ENCODE results near the gene DYNLT1. TPM values are rescaled to one million over a fixed set of nuclear protein-coding genes. Genes with fewer than 3 reads are reported as not detected.
A peak's percentile ranks its signal among the peaks of the same experiment; 100 is the strongest.

The DYNLT1 gene
- total RNA-seq, 1 experiment from 2014 or later: 105 TPM

DNA sequence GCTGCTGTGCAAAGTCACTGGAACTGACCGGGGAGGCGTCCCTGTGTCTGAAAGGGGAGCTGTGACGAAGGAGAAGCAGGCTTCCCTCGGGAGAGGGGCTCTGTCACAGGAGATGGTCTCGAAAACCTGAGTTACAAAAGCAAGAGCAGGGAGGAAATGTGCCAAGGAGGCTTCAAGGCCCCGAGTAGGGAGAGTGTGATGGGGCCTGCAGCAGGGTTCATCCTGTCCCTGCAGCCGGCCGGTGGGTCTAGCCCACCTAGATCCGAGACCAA is 16.7 kb downstream of the DYNLT1 start:
- H4K20me1 ChIP-seq (ENCODE audit: control insufficient read depth, insufficient read depth, insufficient read length): no peaks in the 10 kb centered on the region
- H2AFZ ChIP-seq (ENCODE audit: low read length): no peak overlapping the region
- no peaks in the 10 kb centered on the region for H3K27me3 ChIP-seq (ENCODE audit: insufficient read depth, low read length)
- H3K79me2 ChIP-seq (ENCODE audit: insufficient read depth, low read length): no peaks in the 10 kb centered on the region
- no peak overlapping the region for H3K4ac ChIP-seq (ENCODE audit: low read depth, low read length)
- H3K79me1 ChIP-seq (ENCODE audit: insufficient read depth, low read depth, low read length, poor library complexity, severe bottlenecking): no peaks in the 10 kb centered on the region
- no peak overlapping the region for H4K91ac ChIP-seq (ENCODE audit: insufficient read length, low read depth, low read length)
- WGBS (ENCODE audit: extremely low coverage, insufficient read length, low lambda C conversion rate): no CpG with 5 or more reads among the region's 9 CpGs
- H3K23ac ChIP-seq (ENCODE audit: insufficient read length, low read depth, low read length): no peak overlapping the region
- Mint-ChIP-seq H3K4me1 (peaks cover 15 to 21% of the 10 kb centered on the region in 2 experiments), H3K27me3 (ENCODE audit: low read depth) (no peaks in the 10 kb centered on the region), H3K4me3 (no peak overlapping the region), H3K27ac (peak overlapping the region; percentile 2 to 92 (median 47); a peak in 4 of 7 replicates), H3K36me3 (ENCODE audit: insufficient read depth in 1 of 3, low read depth in 3 of 3) (peaks cover 23 to 71% (median 51%) of the 10 kb centered on the region in 3 experiments; a peak in 6 of 7 replicates), H3K9me3 (no peaks in the 10 kb centered on the region)
- no peaks in the 10 kb centered on the region for H3K23me2 ChIP-seq (ENCODE audit: insufficient read length, low read depth, low read length, poor library complexity, severe bottlenecking)
- H3K14ac ChIP-seq (ENCODE audit: insufficient read depth, low read length): no peak overlapping the region
- TF ChIP-seq, protein P1, sequence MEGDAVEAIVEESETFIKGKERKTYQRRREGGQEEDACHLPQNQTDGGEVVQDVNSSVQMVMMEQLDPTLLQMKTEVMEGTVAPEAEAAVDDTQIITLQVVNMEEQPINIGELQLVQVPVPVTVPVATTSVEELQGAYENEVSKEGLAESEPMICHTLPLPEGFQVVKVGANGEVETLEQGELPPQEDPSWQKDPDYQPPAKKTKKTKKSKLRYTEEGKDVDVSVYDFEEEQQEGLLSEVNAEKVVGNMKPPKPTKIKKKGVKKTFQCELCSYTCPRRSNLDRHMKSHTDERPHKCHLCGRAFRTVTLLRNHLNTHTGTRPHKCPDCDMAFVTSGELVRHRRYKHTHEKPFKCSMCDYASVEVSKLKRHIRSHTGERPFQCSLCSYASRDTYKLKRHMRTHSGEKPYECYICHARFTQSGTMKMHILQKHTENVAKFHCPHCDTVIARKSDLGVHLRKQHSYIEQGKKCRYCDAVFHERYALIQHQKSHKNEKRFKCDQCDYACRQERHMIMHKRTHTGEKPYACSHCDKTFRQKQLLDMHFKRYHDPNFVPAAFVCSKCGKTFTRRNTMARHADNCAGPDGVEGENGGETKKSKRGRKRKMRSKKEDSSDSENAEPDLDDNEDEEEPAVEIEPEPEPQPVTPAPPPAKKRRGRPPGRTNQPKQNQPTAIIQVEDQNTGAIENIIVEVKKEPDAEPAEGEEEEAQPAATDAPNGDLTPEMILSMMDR (conservative IDR thresholded peaks at IDR 0.05): no peak
- no peak overlapping the region for H2BK12ac ChIP-seq (ENCODE audit: insufficient read length, low read depth, low read length)
- H3T11ph ChIP-seq (ENCODE audit: low read length): no peak overlapping the region
- no peak overlapping the region for H3K9ac ChIP-seq (ENCODE audit: extremely low read depth, insufficient read length, low read length)
- H4K5ac ChIP-seq (ENCODE audit: insufficient read length, low read depth, low read length): no peak overlapping the region
- DNase-seq: no peak
- H4K8ac ChIP-seq (replicated peaks; ENCODE audit: insufficient read length, low read depth, low read length): no peak overlapping the region
- no peaks in the 10 kb centered on the region for H3K9me3 ChIP-seq (ENCODE audit: control insufficient read depth, low read depth, low read length)
- no peaks in the 10 kb centered on the region for H3K4me1 ChIP-seq (ENCODE audit: insufficient read depth, low read length)
- H2BK20ac ChIP-seq (ENCODE audit: low read depth, low read length, poor library complexity, severe bottlenecking): no peak overlapping the region
- no peak overlapping the region for H2BK5ac ChIP-seq (ENCODE audit: insufficient read length, low read length)
- no peak overlapping the region for H3K27ac ChIP-seq (ENCODE audit: insufficient read length, low read depth, low read length)
- no peak overlapping the region for H3K56ac ChIP-seq (ENCODE audit: insufficient read length, low read depth, low read length)
- no peak overlapping the region for H2AK5ac ChIP-seq (ENCODE audit: insufficient read length, low read length)
- H3K18ac ChIP-seq (ENCODE audit: insufficient read length, low read depth, low read length): no peak overlapping the region
- H2BK15ac ChIP-seq (ENCODE audit: low read depth, low read length): no peak overlapping the region
- H2BK120ac ChIP-seq (ENCODE audit: low read depth, low read length, poor library complexity, severe bottlenecking): no peak overlapping the region
- H3K4me2 ChIP-seq (ENCODE audit: insufficient read depth, insufficient read length, low read length): no peak overlapping the region
